Prostate gland (tissue), 2 donors: ENCODE measurements around the gene ARFGAP2.
"Not testable (repeated sequence)": the region's sequence is repeated elsewhere in the genome, so short reads cannot be mapped to it uniquely, and the experiment has no call there.

Experiments
- CTCF ChIP-seq, 4 experiments: fragments of 200-600 bp in 2 of 4; fragments of 450-650 bp in 2 of 4; sonication (generic) in 2 of 4; IDR thresholded peaks; 1 replicate in 3 of 4; 2 replicates in 1 of 4; pipeline ENCODE4 v1.5.1; 2016 to 2019; ENCODE audit warnings: antibody characterized with exemption in 4 of 4, mild to moderate bottlenecking in 2 of 4, moderate library complexity in 2 of 4
- POLR2A ChIP-seq: fragments of 450-650 bp; IDR thresholded peaks from one replicate; pipeline ENCODE4 v1.6.1; 2016; ENCODE audit warnings: antibody characterized with exemption, mild to moderate bottlenecking
- POLR2AphosphoS5 ChIP-seq: sonication (generic); formaldehyde crosslinking; IDR thresholded peaks from one replicate; pipeline ENCODE4 v1.6.1; 2017; ENCODE audit warnings: antibody characterized with exemption

- not testable (repeated sequence) for TF ChIP-seq POLR2A; CTCF (IDR thresholded peaks at IDR 0.05); POLR2AphosphoS5
Measured at GRCh38 chr11:47198161-47198560, 21.5 kb upstream of the ARFGAP2 start.
